HG02623 (cell line): ENCODE data around the gene CTNNA1.
"Not testable (repeated sequence)": the region's sequence is repeated elsewhere in the genome, so short reads cannot be mapped to it uniquely, and the experiment has no call there.

Experiments
- ATAC-seq: cut with Tn5 transposase; IDR thresholded peaks from one replicate; pipeline ENCODE4 v1.9.1; 2021; ENCODE audit warnings: moderate library complexity; ENCODE audit not compliant: unreplicated experiment

The CTNNA1 gene

DNA sequence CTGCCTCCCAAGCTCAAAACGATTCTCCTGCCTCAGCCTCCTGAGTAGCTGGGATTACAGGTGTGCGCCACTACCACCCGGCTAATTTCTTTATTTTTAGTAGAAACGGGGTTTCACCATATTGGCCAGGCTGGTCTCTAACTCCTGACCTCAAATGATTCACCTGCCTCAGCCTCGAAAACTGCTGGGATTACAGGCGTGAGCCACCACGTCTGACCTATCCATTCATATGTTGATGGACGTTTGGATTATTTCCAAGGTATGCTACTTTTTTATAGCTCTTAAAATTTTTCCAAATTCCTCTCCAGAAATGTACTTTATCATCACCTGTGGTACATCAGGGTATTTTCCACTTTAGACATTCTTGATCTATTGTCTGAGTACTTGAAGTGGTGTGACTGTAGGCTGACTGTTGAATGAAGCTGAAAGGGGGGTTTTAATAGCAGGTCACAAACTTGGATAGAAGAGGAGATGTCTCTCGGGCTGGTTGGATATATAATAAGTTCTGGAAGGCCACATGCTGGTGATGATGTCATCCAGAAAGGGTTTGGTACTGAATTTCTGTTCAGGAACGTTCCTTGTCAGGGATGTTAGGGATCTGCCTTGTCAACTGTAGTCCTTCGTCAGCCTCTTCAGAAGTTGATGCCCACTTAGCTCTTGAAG is 7.4 kb downstream of the CTNNA1 start:
- no peak for ATAC-seq

GRCh38 chr5:138761115-138761514 is 7.9 kb downstream of the CTNNA1 start:
- ATAC-seq = not testable (repeated sequence)

DNA sequence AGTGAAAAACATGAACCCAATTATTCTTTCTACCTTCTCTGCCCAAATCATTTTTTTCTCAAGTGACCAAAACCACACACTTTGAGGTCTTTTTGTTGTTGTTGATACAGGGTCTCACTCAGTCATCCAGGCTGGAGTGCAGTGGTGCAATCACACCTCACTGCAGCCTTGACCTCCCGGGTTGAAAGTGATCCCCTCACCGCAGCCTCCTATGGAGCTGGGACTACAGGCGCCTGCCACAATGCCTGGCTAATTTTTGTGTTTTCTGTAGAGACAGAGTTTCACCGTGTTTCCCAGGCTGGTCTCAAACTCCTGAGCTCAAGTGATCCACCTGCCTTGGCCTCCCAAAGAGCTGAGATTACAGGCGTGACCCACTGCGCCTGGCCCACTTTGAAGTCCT is 8.4 kb downstream of the CTNNA1 start:
- ATAC-seq = not testable (repeated sequence)

GRCh38 chr5:138762110-138762509 is 8.9 kb downstream of the CTNNA1 start:
- ATAC-seq = no peak

DNA sequence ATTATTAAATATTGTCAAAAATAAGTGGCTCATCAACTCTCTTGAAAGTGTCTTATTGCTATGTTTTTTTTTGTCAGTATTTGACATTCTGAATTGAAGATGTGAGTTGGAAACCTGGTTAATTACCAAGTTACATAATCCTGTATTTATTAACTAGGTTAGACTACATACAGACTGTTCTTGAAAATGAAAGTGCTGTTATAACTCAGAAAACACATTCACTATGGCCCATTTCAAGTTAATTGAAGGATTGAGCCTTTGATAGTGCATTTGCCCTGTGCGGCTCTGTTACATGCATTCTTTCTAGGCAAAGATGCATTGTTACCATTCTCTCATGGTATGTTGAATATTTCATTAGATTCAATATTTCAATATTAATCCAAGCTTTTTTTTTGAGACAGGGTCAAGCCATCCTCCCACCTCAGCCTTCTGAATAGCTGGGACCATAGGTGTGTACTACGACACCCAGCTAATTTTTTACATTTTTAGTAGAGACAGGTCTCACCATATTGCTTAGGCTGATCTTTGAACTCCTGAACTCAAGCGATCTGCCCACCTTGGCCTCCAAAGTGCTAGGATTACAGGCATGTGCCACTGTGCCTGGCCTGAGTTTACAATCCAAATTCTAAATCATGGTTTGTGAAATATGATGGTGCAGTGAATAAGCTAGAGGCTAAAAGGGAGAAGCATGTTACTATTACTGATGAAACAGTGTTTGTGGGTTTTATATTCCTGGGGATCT is 10.0 kb downstream of the CTNNA1 start:
- no peak for ATAC-seq

GRCh38 chr5:138770291-138770690 is 17.1 kb downstream of the CTNNA1 start:
- ATAC-seq = no peak

- ATAC-seq = no peak
Observed at GRCh38 chr5:138770977-138771376, 17.8 kb downstream of the CTNNA1 start.

GRCh38 chr5:138772986-138773594 is 19.9 kb downstream of the CTNNA1 start:
- no peak for ATAC-seq

- ATAC-seq = not testable (repeated sequence)
Observed at GRCh38 chr5:138773624-138774023, 20.4 kb downstream of the CTNNA1 start.

DNA sequence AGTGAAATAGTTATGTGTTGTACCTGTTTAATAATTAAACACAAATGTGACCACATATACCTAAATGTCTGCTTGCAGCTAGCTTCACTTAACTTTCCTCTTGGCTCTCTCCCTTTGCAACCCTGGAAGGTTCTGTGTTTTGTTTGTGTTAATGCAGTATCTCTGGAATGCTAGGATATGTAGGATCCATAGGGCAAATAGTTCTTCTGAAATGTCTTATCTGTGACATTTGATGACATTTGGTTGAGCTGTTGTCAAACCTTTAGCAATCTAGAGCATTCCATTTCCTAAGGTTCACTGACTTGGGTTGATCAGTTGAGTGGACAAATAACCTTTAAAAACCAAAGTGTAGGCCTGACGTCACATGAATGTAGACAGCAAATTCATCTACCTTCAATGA is 21.8 kb downstream of the CTNNA1 start:
- ATAC-seq = no peak

DNA sequence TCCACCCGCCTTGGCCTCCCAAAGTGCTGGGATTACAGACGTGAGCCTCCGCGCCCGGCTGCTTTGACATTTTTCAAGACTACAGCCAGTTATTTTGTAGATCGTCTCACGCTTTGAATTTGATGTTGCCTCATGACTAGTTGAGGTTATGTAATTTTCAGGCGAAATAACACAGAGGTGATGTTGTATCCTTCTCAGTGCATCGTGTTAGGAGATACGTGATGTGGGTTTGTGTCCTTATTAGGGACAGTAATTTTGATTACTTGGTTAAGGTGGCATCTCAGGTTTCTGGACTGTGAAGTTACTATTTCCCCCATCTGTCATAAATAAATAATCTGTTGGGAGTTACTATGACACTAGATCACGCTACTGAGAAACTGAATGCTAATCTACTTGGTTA is 25.0 kb downstream of the CTNNA1 start:
- ATAC-seq = no peak

- ATAC-seq = no peak
Observed at GRCh38 chr5:138783976-138784375, 30.8 kb downstream of the CTNNA1 start.

GRCh38 chr5:138784590-138784989 is 31.4 kb downstream of the CTNNA1 start:
- no peak for ATAC-seq

GRCh38 chr5:138789771-138790242 is 36.6 kb downstream of the CTNNA1 start:
- ATAC-seq = no peak

- no peak for ATAC-seq
Observed at GRCh38 chr5:138790684-138791083, 37.5 kb downstream of the CTNNA1 start.

DNA sequence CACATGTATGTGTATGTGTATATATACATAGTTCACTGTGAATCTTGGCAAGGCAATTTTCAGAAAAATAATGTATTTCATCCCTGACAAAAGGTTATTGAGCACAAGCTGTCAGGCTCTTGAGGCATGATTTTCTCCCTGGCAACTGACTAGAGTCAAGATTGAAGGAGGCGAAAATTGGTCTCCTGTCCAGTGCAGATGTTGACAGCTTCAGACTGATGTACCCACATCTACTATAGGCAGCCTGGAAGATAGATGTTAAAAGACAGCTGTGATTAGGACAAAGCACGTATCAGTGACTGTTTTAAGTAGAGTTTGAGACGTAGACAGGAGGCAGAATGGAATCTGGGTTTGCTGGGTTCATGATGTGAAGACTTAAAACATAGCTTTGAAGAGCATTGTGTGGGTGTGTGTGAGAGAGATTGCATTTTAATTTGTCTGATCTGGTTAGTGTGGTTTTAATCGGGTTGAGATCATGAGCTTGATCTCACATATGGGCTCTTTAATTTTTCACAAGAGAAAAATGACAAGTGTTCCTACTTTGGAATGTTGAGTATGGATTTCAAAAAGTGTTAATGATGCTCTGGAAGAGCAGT is 39.1 kb downstream of the CTNNA1 start:
- no peak for ATAC-seq

DNA sequence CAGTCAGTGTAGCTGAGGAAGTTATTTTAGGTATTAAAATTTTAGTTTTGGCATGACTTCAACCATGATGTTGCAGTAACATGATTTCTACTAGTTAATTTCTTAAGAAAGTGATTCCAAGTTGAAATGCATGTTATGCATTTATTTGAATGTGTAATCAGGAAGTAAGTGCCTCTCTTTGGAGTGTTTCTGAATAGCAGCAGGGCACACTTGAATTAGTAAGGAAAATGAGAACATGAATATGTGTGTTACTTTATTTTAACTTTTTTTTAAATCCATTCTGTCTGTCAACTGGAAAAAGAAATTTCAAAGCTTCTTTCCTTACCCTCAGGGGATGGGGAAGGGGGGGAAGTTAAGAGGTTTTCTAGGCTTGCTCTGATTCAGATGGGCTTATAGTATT is 40.4 kb downstream of the CTNNA1 start:
- ATAC-seq = no peak

DNA sequence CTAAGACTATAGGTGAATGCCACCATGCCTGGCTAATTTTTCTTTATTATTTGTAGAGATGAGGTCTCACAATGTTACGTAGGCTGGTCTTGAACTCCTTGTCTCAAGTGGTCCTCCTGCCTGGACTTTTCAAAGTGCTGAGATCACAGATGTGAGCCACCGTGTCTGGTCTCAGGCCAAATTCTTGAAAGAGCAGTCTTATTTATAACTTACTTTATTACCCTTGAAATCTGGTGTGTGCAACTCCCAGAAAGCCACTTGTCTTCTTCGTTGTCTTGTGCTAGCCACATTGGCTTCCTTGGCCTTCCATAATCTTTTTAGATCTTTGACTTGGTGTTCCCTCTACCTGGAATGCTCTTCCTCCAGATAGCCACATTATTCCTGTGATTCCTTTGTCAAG is 50.1 kb downstream of the CTNNA1 start:
- ATAC-seq = no peak

DNA sequence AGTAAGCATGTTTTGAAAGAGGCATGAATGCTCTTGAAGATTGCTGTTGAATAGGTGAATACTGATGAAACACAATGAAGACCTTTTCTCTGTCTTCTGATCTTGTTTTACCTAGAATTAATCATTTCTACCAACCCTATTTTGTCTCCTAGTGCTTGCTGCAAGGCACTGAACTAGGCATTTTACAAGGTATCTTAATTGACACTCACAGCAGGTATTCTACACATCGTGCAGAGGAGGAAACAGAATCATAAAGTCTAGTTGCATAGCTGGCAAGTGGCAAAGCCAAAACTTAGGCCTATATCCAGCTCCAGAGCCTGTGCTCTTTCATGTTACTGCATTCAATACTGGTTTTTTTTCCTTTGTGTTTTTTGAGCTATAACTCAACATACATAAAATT is 50.7 kb downstream of the CTNNA1 start:
- ATAC-seq = no peak

GRCh38 chr5:138805096-138805495 is 51.9 kb downstream of the CTNNA1 start:
- no peak for ATAC-seq

DNA sequence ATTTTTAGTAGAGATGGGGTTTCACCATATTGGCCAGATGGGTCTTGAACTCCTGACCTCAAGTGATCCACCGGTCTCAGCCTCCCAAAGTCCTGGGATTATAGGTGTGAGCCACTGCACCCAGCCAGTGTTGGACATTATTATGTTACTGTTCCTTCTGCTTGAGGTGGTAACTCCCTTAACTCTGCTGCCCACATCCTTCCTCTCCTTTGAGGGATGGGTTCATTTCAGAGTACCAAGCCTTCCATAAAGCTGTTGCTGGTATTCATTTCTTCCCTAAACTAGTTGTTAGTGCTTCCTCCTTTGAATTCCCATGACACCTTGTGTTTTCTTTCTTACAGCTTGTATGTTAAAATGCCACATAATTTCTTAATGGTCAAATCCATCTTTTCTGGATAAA is 54.0 kb downstream of the CTNNA1 start:
- no peak for ATAC-seq

- no peak for ATAC-seq
Observed at GRCh38 chr5:138809391-138809790, 56.2 kb downstream of the CTNNA1 start.
